IMR-90 (cell line): ENCODE measurements around the gene UBR7. TPM values are rescaled to one million over a fixed set of nuclear protein-coding genes. Genes with fewer than 3 reads are reported as not detected.

Source experiments
- ATAC-seq: fragments of 200-7000 bp; cut with Tn5 transposase; 2 replicates; pipeline ENCODE4 v1.9.1; 2020; ENCODE audit warnings: low read depth, mild to moderate bottlenecking, moderate library complexity
- BruUV-seq: library from RNA; stranded (reverse); fragments of 400-500 nt; replicated peaks from 2 replicates; lab custom pipeline; 2021; lab: Mats Ljungman, UMichigan
- CTCF ChIA-PET: fragments of 300-600 bp; formaldehyde crosslinking; extraction: SDS; loops from one replicate; lab custom pipeline; 2021; ENCODE audit warnings: antibody characterized with exemption; lab: Yijun Ruan, JAX
- POLR2A ChIA-PET: fragments of 300-600 bp; sonication (Branson Sonifier 250); formaldehyde crosslinking; loops from one replicate; lab custom pipeline; 2022; ENCODE audit warnings: antibody characterized with exemption; ENCODE audit not compliant: unreplicated experiment; lab: Charles Lee
- DNase-seq: peaks from one replicate; pipeline ENCODE4 v3.0.0; 2013
- H2AFZ ChIP-seq: replicated peaks from 2 replicates; pipeline ENCODE3; 2013; ENCODE audit warnings: low read length, mild to moderate bottlenecking; ENCODE audit not compliant: poor library complexity
- H2AK5ac ChIP-seq: 2 replicates; pipeline ENCODE4 v1.6.1; 2013; ENCODE audit warnings: low read depth, low read length, inconsistent platforms
- H2AK9ac ChIP-seq: replicated peaks from 2 replicates; pipeline ENCODE3; 2013; ENCODE audit warnings: mild to moderate bottlenecking, low read depth, low read length, moderate library complexity; ENCODE audit not compliant: poor library complexity
- H2BK120ac ChIP-seq: 2 replicates; pipeline ENCODE4 v1.6.1; 2013; ENCODE audit warnings: low read depth, low read length, inconsistent platforms
- H2BK15ac ChIP-seq: 3 replicates; pipeline ENCODE4 v1.6.1; 2013; ENCODE audit warnings: low read depth, low read length, inconsistent platforms
- H2BK20ac ChIP-seq: 2 replicates; pipeline ENCODE4 v1.6.1; 2013; ENCODE audit warnings: low read depth, mild to moderate bottlenecking, inconsistent platforms, low read length, moderate library complexity
- H2BK5ac ChIP-seq: 2 replicates; pipeline ENCODE4 v1.6.1; 2013; ENCODE audit warnings: mild to moderate bottlenecking, low read depth, low read length, inconsistent platforms; ENCODE audit not compliant: poor library complexity, severe bottlenecking
- H3K14ac ChIP-seq: replicated peaks from 2 replicates; pipeline ENCODE4 v1.6.1; 2013; ENCODE audit warnings: low read depth, low read length, inconsistent platforms
- H3K18ac ChIP-seq: 2 replicates; pipeline ENCODE4 v1.6.1; 2013; ENCODE audit warnings: low read depth, low read length, control low read depth
- H3K23ac ChIP-seq: 2 replicates; pipeline ENCODE4 v1.6.1; 2013; ENCODE audit warnings: low read depth, low read length, inconsistent platforms
- H3K27ac ChIP-seq: 2 replicates; pipeline ENCODE4 v1.5.1; 2013; ENCODE audit warnings: mild to moderate bottlenecking, control low read depth, low read length; ENCODE audit not compliant: insufficient read depth
- H3K27me3 ChIP-seq: 2 replicates; pipeline ENCODE4 v1.6.1; 2013; ENCODE audit warnings: low read length; ENCODE audit not compliant: control insufficient read depth, insufficient read depth
- H3K36me3 ChIP-seq: 2 replicates; pipeline ENCODE4 v1.6.1; 2013; ENCODE audit warnings: low read length, mixed read lengths; ENCODE audit not compliant: control insufficient read depth, insufficient read depth
- H3K4ac ChIP-seq: 2 replicates; pipeline ENCODE4 v1.6.1; 2013; ENCODE audit warnings: low read depth, low read length, inconsistent platforms
- H3K4me1 ChIP-seq: 2 replicates; pipeline ENCODE4 v1.6.1; 2013; ENCODE audit warnings: low read length, mixed read lengths; ENCODE audit not compliant: control insufficient read depth, insufficient read depth
- H3K4me2 ChIP-seq: 2 replicates; pipeline ENCODE4 v1.6.1; 2013; ENCODE audit warnings: low read depth, mild to moderate bottlenecking, control low read depth, low read length, moderate library complexity
- H3K4me3 ChIP-seq: 2 replicates; pipeline ENCODE4 v1.5.1; 2013; ENCODE audit warnings: low read depth, mild to moderate bottlenecking, control low read depth, low read length, moderate library complexity; ENCODE audit not compliant: insufficient read depth
- H3K56ac ChIP-seq: 2 replicates; pipeline ENCODE4 v1.6.1; 2013; ENCODE audit warnings: low read length, inconsistent platforms; ENCODE audit not compliant: insufficient read depth; ENCODE audit errors: extremely low read depth
- H3K79me1 ChIP-seq, 2 experiments: 2 replicates each; pipeline ENCODE4 v1.6.1; 2013; ENCODE audit warnings: low read length in 2 of 2, inconsistent platforms in 1 of 2, low read depth in 1 of 2
- H3K9ac ChIP-seq: 2 replicates; pipeline ENCODE4 v1.6.1; 2013; ENCODE audit warnings: low read depth, low read length, control low read depth
- H3K9me1 ChIP-seq: 2 replicates; pipeline ENCODE4 v1.6.1; 2013; ENCODE audit warnings: low read length, inconsistent platforms; ENCODE audit not compliant: insufficient read depth
- H3K9me3 ChIP-seq: 2 replicates; pipeline ENCODE4 v1.6.1; 2013; ENCODE audit warnings: low read length; ENCODE audit not compliant: control insufficient read depth, insufficient read depth
- H4K20me1 ChIP-seq: 2 replicates; pipeline ENCODE4 v1.6.1; 2013; ENCODE audit warnings: low read length, inconsistent platforms; ENCODE audit not compliant: insufficient read depth
- H4K5ac ChIP-seq: 2 replicates; pipeline ENCODE4 v1.6.1; 2013; ENCODE audit warnings: mild to moderate bottlenecking, low read depth, low read length, control low read depth
- H4K8ac ChIP-seq, 2 experiments: 2 replicates each; pipeline ENCODE4 v1.6.1; 2013; ENCODE audit warnings: low read depth in 2 of 2, low read length in 2 of 2, control low read depth in 1 of 2, inconsistent platforms in 1 of 2
- H4K91ac ChIP-seq: 2 replicates; pipeline ENCODE4 v1.6.1; 2013; ENCODE audit warnings: low read depth, low read length, inconsistent platforms; ENCODE audit not compliant: insufficient read depth
- CHD1 ChIP-seq: IDR thresholded peaks from 2 replicates; pipeline ENCODE4 v1.6.1; 2012; ENCODE audit warnings: low read depth, low read length, improper control_type of control experiment
- CTCF ChIP-seq: conservative IDR thresholded peaks from 2 replicates; pipeline ENCODE4 v1.5.1; 2012; ENCODE audit warnings: mild to moderate bottlenecking, low read depth, low read length, improper control_type of control experiment
- ELK1 ChIP-seq: fragments of 150-350 bp; IDR thresholded peaks from 2 replicates; pipeline ENCODE4 v1.6.1; 2016; ENCODE audit warnings: low read depth, mild to moderate bottlenecking, low read length, moderate library complexity, borderline replicate concordance
- FOS ChIP-seq: fragments of 150-350 bp; IDR thresholded peaks from 2 replicates; pipeline ENCODE4 v1.6.1; 2016; ENCODE audit warnings: low read depth, low read length
- MAZ ChIP-seq: IDR thresholded peaks from 2 replicates; pipeline ENCODE4 v1.6.1; 2012; ENCODE audit warnings: low read depth, mild to moderate bottlenecking, low read length, improper control_type of control experiment, moderate library complexity, borderline replicate concordance
- NFE2L2 ChIP-seq: fragments of 150-350 bp; IDR thresholded peaks from 2 replicates; pipeline ENCODE4 v1.6.1; 2016; ENCODE audit warnings: low read depth, mild to moderate bottlenecking, low read length
- POLR2A ChIP-seq: IDR thresholded peaks from 2 replicates; pipeline ENCODE4 v1.6.1; 2012; ENCODE audit warnings: mild to moderate bottlenecking, low read depth, low read length
- RCOR1 ChIP-seq: IDR thresholded peaks from 2 replicates; pipeline ENCODE4 v1.6.1; 2012; ENCODE audit warnings: mild to moderate bottlenecking, low read length, improper control_type of control experiment; ENCODE audit not compliant: insufficient replicate concordance
- RFX5 ChIP-seq: IDR thresholded peaks from 2 replicates; pipeline ENCODE4 v1.8.0; 2012; ENCODE audit warnings: low read depth, mild to moderate bottlenecking, low read length, moderate library complexity
- SMC3 ChIP-seq: fragments of 150-350 bp; IDR thresholded peaks from 2 replicates; pipeline ENCODE4 v1.6.1; 2016; ENCODE audit warnings: low read depth, mild to moderate bottlenecking, antibody characterized with exemption, low read length, moderate library complexity
- USF2 ChIP-seq: fragments of 150-350 bp; IDR thresholded peaks from 2 replicates; pipeline ENCODE4 v1.6.1; 2017; ENCODE audit warnings: mild to moderate bottlenecking, antibody characterized with exemption, low read length, low read depth
- WGBS, 2 experiments: methylation state at CpG; one replicate each; pipeline versions ENCODE4 v1.1.5 to v1.1.7; 2013; ENCODE audit warnings: missing lambda C conversion rate in 2 of 2; ENCODE audit not compliant: insufficient read length in 1 of 2; ENCODE audit errors: extremely low coverage in 2 of 2; 5-methylcytosine and 5-hydroxymethylcytosine counted together
- dilution Hi-C: fragments of 300-500 bp; cut with HindIII; formaldehyde crosslinking; loops from one replicate; pipeline ENCODE4 v1.14.3; 2018; ENCODE audit warnings: low sequenced_read_pairs; ENCODE audit not compliant: unreplicated experiment
- in situ Hi-C: fragments of 300-500 bp; cut with MboI; formaldehyde crosslinking; loops from 3 replicates; pipeline ENCODE4 v1.14.3; 2019; ENCODE audit warnings: low sequenced_read_pairs, inconsistent platforms, mixed read lengths
- intact Hi-C: fragments of 100-400 bp; cut with micrococcal nuclease; formaldehyde crosslinking; loops from 2 replicates; pipeline ENCODE4 v1.10.0; 2022
- polyA plus RNA-seq, 3 experiments: library from polyadenylated mRNA; depleted of rRNA; stranded (reverse); fragments of >200 nt; gene quantifications; 2 replicates each; pipeline ENCODE4 v1.2.3, GENCODE V29; 2012; ENCODE audit warnings: low replicate concordance in 1 of 3
- total RNA-seq: library from RNA; depleted of rRNA; stranded (reverse); fragments of >200 nt; gene quantifications from 2 replicates; pipeline ENCODE4 v1.2.3, GENCODE V29; 2012

The UBR7 gene
- total and polyA plus RNA-seq, 2 of the 4 experiments (the other 2 are of a cell fraction), result 24.2 to 29.4 TPM

GRCh38 chr14:93245764-93246420 is 38.8 kb downstream of the UBR7 start:
- DNase-seq, result peak; percentile 34
- H4K91ac ChIP-seq, result no peak overlapping the region
- H3K4me1 ChIP-seq, result peaks cover 11% of the 10 kb centered on the region
- no peak overlapping the region for H3K4me3 ChIP-seq
- H3K4ac ChIP-seq, result no peak overlapping the region
- peaks cover 6% of the 10 kb centered on the region for H3K9me1 ChIP-seq
- H3K9me3 ChIP-seq, result no peaks in the 10 kb centered on the region
- no TSS peak for BruUV-seq
- POLR2A ChIA-PET, result no interaction called here
- intact Hi-C loops, result no loop called here
- peaks cover 48% of the 10 kb centered on the region for H3K36me3 ChIP-seq
- H4K8ac ChIP-seq, result 0 out of 4 replicates have a peak overlapping the region, but pooled peaks of 1 of the 2 experiments have one; percentile 16
- H3K9ac ChIP-seq, result no peak overlapping the region
- no peak overlapping the region for H3K27ac ChIP-seq
- no peak overlapping the region for H2BK20ac ChIP-seq
- WGBS, 2 experiments, result 81% methylated on average over 3 of the region's 10 CpGs; no CpG with 5 or more reads in 1 of the 2 experiments
- H3K79me1 ChIP-seq, result peaks cover 0 to 30% of the 10 kb centered on the region in 2 experiments; a peak in 3 of 4 replicates
- H3K4me2 ChIP-seq, result no peak overlapping the region
- H3K23ac ChIP-seq, result 0 out of 2 replicates have a peak overlapping the region, but pooled peaks have one; percentile 2
- H3K14ac ChIP-seq, result no peak overlapping the region
- H2AK5ac ChIP-seq, result no peak overlapping the region
- no peak overlapping the region for H3K56ac ChIP-seq
- peak overlapping the region; percentile 18 for H2BK5ac ChIP-seq
- dilution Hi-C loops, result no loop called here
- no peak overlapping the region for H2AFZ ChIP-seq
- H2BK15ac ChIP-seq, result no peak overlapping the region
- peak overlapping the region; percentile 47; the same call in 1 of the 2 replicates for H3K18ac ChIP-seq
- no peak overlapping the region for H2BK120ac ChIP-seq
- peaks cover under 1% of the 10 kb centered on the region; the same call in 1 of the 2 replicates for H4K20me1 ChIP-seq
- no peaks in the 10 kb centered on the region for H3K27me3 ChIP-seq
- ATAC-seq, result no peak
- H4K5ac ChIP-seq, result no peak overlapping the region; the same call in 1 of the 2 replicates
- in situ Hi-C loops, result no loop called here
- H2AK9ac ChIP-seq, result no peak overlapping the region
- CTCF ChIA-PET, result no interaction called here
- TF ChIP-seq MAZ (no peak), CTCF (no peak), ELK1 (no peak), FOS (no peak), RFX5 (no peak), NFE2L2 (no peak), USF2 (no peak), RCOR1 (no peak), POLR2A (no peak), SMC3 (no peak), CHD1 (no peak)
